ENCODE measurements around the gene SCYL1.

The SCYL1 gene

GRCh38 chr11:65539744-65540289, 14.9 kb downstream of the SCYL1 start:
- TF ChIP-seq SIN3A (IDR thresholded peaks at IDR 0.05; ENCODE audit: borderline replicate concordance, insufficient read depth, low read length) (no peak), FOXP2 (optimal IDR thresholded peaks at IDR 0.05; ENCODE audit: borderline replicate concordance, extremely low read depth, extremely low read length, insufficient read depth) (peak; percentile 19)

GRCh38 chr11:65540290-65541092, 15.6 kb downstream of the SCYL1 start:
- TF ChIP-seq REST (IDR thresholded peaks at IDR 0.05; ENCODE audit: insufficient read depth in 1 of 2, low read depth in 2 of 2, low read length in 2 of 2) (no peak), TAF1 (IDR thresholded peaks at IDR 0.05; ENCODE audit: borderline replicate concordance, insufficient read depth, low read length) (no peak), FOXP2 (optimal IDR thresholded peaks at IDR 0.05; ENCODE audit: borderline replicate concordance, extremely low read depth, extremely low read length, insufficient read depth) (peak; percentile 90), SIN3A (IDR thresholded peaks at IDR 0.05; ENCODE audit: borderline replicate concordance, insufficient read depth, low read length) (0 out of 2 replicates have a peak, but pooled peaks have one; percentile 37), POLR2AphosphoS5 (IDR thresholded peaks at IDR 0.05; ENCODE audit: low read depth, low read length) (peak; percentile 60)

GRCh38 chr11:65541093-65541982, 16.5 kb downstream of the SCYL1 start:
- TF ChIP-seq REST (IDR thresholded peaks at IDR 0.05; ENCODE audit: insufficient read depth in 1 of 2, low read depth in 2 of 2, low read length in 2 of 2) (no peak), POLR2AphosphoS5 (IDR thresholded peaks at IDR 0.05; ENCODE audit: low read depth, low read length) (no peak)

- TF ChIP-seq REST (IDR thresholded peaks at IDR 0.05; ENCODE audit: insufficient read depth in 1 of 2, low read depth in 2 of 2, low read length in 2 of 2) (no peak), TAF1 (IDR thresholded peaks at IDR 0.05; ENCODE audit: borderline replicate concordance, insufficient read depth, low read length) (no peak), SIN3A (IDR thresholded peaks at IDR 0.05; ENCODE audit: borderline replicate concordance, insufficient read depth, low read length) (no peak), POLR2AphosphoS5 (IDR thresholded peaks at IDR 0.05; ENCODE audit: low read depth, low read length) (no peak), FOXP2 (optimal IDR thresholded peaks at IDR 0.05; ENCODE audit: borderline replicate concordance, extremely low read depth, extremely low read length, insufficient read depth) (no peak)
Observed at GRCh38 chr11:65542738-65543390, 18.0 kb downstream of the SCYL1 start.

- TF ChIP-seq POLR2AphosphoS5 (IDR thresholded peaks at IDR 0.05; ENCODE audit: low read depth, low read length) (no peak), TAF1 (IDR thresholded peaks at IDR 0.05; ENCODE audit: borderline replicate concordance, insufficient read depth, low read length) (no peak), SIN3A (IDR thresholded peaks at IDR 0.05; ENCODE audit: borderline replicate concordance, insufficient read depth, low read length) (no peak), FOXP2 (optimal IDR thresholded peaks at IDR 0.05; ENCODE audit: borderline replicate concordance, extremely low read depth, extremely low read length, insufficient read depth) (no peak), REST (IDR thresholded peaks at IDR 0.05; ENCODE audit: insufficient read depth in 1 of 2, low read depth in 2 of 2, low read length in 2 of 2) (no peak)
Observed at GRCh38 chr11:65545853-65546216, 21.0 kb downstream of the SCYL1 start.

Measured in PFSK-1 (cell line).